GM19238 (cell line): ENCODE measurements around the gene PJA1.
A peak's percentile ranks its signal among the peaks of the same experiment; 100 is the strongest.

Source experiments
- DNase-seq: peaks from one replicate; pipeline ENCODE4 v3.0.0; 2011; ENCODE audit warnings: low spot score; ENCODE audit not compliant: insufficient read length

The PJA1 gene

GRCh38 chrX:69170319-69170718 is 5.1 kb upstream of the PJA1 start:
- DNase-seq: no peak

- peak; percentile 47 for DNase-seq
These were observed 1.1 kb downstream of the PJA1 start for GRCh38 chrX:69163936-69164741.

GRCh38 chrX:69162361-69162865 is 2.8 kb downstream of the PJA1 start:
- no peak for DNase-seq

- no peak for DNase-seq
These were observed 3.4 kb downstream of the PJA1 start for GRCh38 chrX:69161786-69162349.

- DNase-seq: no peak
These were observed 3.9 kb downstream of the PJA1 start for GRCh38 chrX:69161371-69161770.

- DNase-seq: peak; percentile 32
These were observed 6.9 kb downstream of the PJA1 start for GRCh38 chrX:69158166-69158980.

GRCh38 chrX:69156638-69157037 is 8.6 kb downstream of the PJA1 start:
- no peak for DNase-seq

- DNase-seq: no peak
These were observed 9.3 kb downstream of the PJA1 start for GRCh38 chrX:69155786-69156520.

- no peak for DNase-seq
These were observed 11.2 kb downstream of the PJA1 start for GRCh38 chrX:69154051-69154450.

- DNase-seq: no peak
These were observed 12.1 kb downstream of the PJA1 start for GRCh38 chrX:69153060-69153730.

- no peak for DNase-seq
These were observed 12.8 kb downstream of the PJA1 start for GRCh38 chrX:69152417-69152841.

GRCh38 chrX:69151866-69152284 is 13.4 kb downstream of the PJA1 start:
- no peak for DNase-seq

GRCh38 chrX:69150281-69150960 is 14.8 kb downstream of the PJA1 start:
- DNase-seq: no peak

- DNase-seq: no peak
These were observed 15.6 kb downstream of the PJA1 start for GRCh38 chrX:69149466-69150280.

GRCh38 chrX:69148946-69149345 is 16.3 kb downstream of the PJA1 start:
- no peak for DNase-seq

GRCh38 chrX:69146739-69147138 is 18.5 kb downstream of the PJA1 start:
- DNase-seq: no peak

GRCh38 chrX:69145714-69146113 is 19.5 kb downstream of the PJA1 start:
- DNase-seq: no peak

- DNase-seq: no peak
These were observed 20.2 kb downstream of the PJA1 start for GRCh38 chrX:69144838-69145680.
